ENCODE results near the gene TRIO.

Gene TRIO

GRCh38 chr5:14263699-14264098 lies 120.6 kb downstream of the TRIO start:
- no peak for DNase-seq (ENCODE audit: insufficient read length, low spot score)
- no peak for FAIRE-seq
- no peak for TF ChIP-seq CTCF (IDR thresholded peaks at IDR 0.05; ENCODE audit: insufficient read depth, missing control alignments)

GRCh38 chr5:14264605-14265316 lies 121.6 kb downstream of the TRIO start:
- DNase-seq (ENCODE audit: insufficient read length, low spot score): peak; percentile 51
- TF ChIP-seq CTCF (IDR thresholded peaks at IDR 0.05; ENCODE audit: insufficient read depth, missing control alignments): no peak
- no peak for FAIRE-seq

- DNase-seq (ENCODE audit: insufficient read length, low spot score) (no peak), FAIRE-seq (no peak)
- TF ChIP-seq CTCF (IDR thresholded peaks at IDR 0.05; ENCODE audit: insufficient read depth, missing control alignments): no peak
Measured at GRCh38 chr5:14265570-14265969, 122.4 kb downstream of the TRIO start.

GRCh38 chr5:14266171-14266570 lies 123.0 kb downstream of the TRIO start:
- DNase-seq (ENCODE audit: insufficient read length, low spot score) (no peak), FAIRE-seq (no peak)
- TF ChIP-seq CTCF (IDR thresholded peaks at IDR 0.05; ENCODE audit: insufficient read depth, missing control alignments): no peak

GRCh38 chr5:14266686-14267085 lies 123.5 kb downstream of the TRIO start:
- no peak for TF ChIP-seq CTCF (IDR thresholded peaks at IDR 0.05; ENCODE audit: insufficient read depth, missing control alignments)
- FAIRE-seq: no peak
- DNase-seq (ENCODE audit: insufficient read length, low spot score): no peak

GRCh38 chr5:14267166-14267838 lies 124.2 kb downstream of the TRIO start:
- no peak for FAIRE-seq
- no peak for DNase-seq (ENCODE audit: insufficient read length, low spot score)
- TF ChIP-seq CTCF (IDR thresholded peaks at IDR 0.05; ENCODE audit: insufficient read depth, missing control alignments): no peak

Measured in D721Med (cell line).